Measurements from ENCODE around the gene DGLUCY.

DNA sequence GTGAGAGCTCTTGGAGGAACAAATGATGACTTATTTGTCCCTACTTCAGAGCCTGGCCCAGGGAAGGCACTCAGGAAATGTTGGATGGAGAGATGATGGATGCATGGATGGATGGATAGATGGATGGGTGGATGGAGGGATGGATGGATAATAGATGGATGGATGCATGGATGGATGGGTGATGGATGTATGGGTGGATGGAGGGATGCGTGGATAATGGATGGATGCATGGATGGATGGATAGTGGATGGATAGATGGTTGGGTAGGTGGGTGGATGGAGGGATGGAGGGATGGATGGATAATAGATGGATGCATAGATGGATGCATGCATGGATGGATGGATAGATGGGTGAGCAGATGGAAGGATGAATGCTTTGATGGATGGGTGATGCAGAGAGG, 107.4 kb downstream of the DGLUCY start:
- no peak for TF ChIP-seq SNAI2 (CRISPR knock-in tag; IDR thresholded peaks at IDR 0.05)
- TF ChIP-seq ZNF8 (CRISPR knock-in tag; IDR thresholded peaks at IDR 0.05): no peak
- TF ChIP-seq ZFP3 (CRISPR knock-in tag; IDR thresholded peaks at IDR 0.05): no peak
- no peak for TF ChIP-seq ZFP30 (CRISPR knock-in tag; IDR thresholded peaks at IDR 0.05)
- TF ChIP-seq GLIS3 (CRISPR knock-in tag; IDR thresholded peaks at IDR 0.05): no peak
- TF ChIP-seq TOX (CRISPR knock-in tag; IDR thresholded peaks at IDR 0.05; ENCODE audit: borderline replicate concordance): no peak
- TF ChIP-seq, protein P1, sequence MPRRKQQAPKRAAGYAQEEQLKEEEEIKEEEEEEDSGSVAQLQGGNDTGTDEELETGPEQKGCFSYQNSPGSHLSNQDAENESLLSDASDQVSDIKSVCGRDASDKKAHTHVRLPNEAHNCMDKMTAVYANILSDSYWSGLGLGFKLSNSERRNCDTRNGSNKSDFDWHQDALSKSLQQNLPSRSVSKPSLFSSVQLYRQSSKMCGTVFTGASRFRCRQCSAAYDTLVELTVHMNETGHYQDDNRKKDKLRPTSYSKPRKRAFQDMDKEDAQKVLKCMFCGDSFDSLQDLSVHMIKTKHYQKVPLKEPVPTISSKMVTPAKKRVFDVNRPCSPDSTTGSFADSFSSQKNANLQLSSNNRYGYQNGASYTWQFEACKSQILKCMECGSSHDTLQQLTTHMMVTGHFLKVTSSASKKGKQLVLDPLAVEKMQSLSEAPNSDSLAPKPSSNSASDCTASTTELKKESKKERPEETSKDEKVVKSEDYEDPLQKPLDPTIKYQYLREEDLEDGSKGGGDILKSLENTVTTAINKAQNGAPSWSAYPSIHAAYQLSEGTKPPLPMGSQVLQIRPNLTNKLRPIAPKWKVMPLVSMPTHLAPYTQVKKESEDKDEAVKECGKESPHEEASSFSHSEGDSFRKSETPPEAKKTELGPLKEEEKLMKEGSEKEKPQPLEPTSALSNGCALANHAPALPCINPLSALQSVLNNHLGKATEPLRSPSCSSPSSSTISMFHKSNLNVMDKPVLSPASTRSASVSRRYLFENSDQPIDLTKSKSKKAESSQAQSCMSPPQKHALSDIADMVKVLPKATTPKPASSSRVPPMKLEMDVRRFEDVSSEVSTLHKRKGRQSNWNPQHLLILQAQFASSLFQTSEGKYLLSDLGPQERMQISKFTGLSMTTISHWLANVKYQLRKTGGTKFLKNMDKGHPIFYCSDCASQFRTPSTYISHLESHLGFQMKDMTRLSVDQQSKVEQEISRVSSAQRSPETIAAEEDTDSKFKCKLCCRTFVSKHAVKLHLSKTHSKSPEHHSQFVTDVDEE (CRISPR knock-in tag; IDR thresholded peaks at IDR 0.05): no peak
- TF ChIP-seq CSDC2 (CRISPR knock-in tag; IDR thresholded peaks at IDR 0.05): no peak
- no peak for TF ChIP-seq PATZ1 (CRISPR knock-in tag; IDR thresholded peaks at IDR 0.05; ENCODE audit: borderline replicate concordance)

All from SK-N-SH treated with all-trans-retinoic acid at 6 μM for 48 hours (cell line).